Activated CD8-positive, alpha-beta T cell treated with anti-CD3 and anti-CD28 coated beads for 36 hours (primary cell): ENCODE measurements around the gene SIRPB2. TPM values are rescaled to one million over a fixed set of nuclear protein-coding genes. Genes with fewer than 3 reads are reported as not detected.

ENCODE experiments used
- ATAC-seq: fragments of 200-7000 bp; cut with Tn5 transposase; one replicate; pipeline ENCODE4 v1.10.0; 2021; ENCODE audit warnings: mild to moderate bottlenecking, moderate library complexity
- CTCF ChIA-PET: fragments of 350-600 bp; sonication (Branson Sonifier 250); formaldehyde crosslinking; loops from one replicate; lab custom pipeline; 2021; ENCODE audit warnings: antibody characterized with exemption; lab: Charles Lee
- POLR2A ChIA-PET: fragments of 350-600 bp; sonication (Branson Sonifier 250); formaldehyde crosslinking; loops from one replicate; lab custom pipeline; 2021; ENCODE audit warnings: antibody characterized with exemption; lab: Charles Lee
- DNase-seq: peaks from one replicate; pipeline ENCODE4 v3.0.0-alpha.2; 2020
- H3K27ac Mint-ChIP-seq: one replicate; pipeline ENCODE4 v1.8.0; 2021; ENCODE audit warnings: mild to moderate bottlenecking, mixed read lengths
- H3K27me3 Mint-ChIP-seq: one replicate; pipeline ENCODE4 v1.8.0; 2021; ENCODE audit warnings: mixed read lengths
- H3K36me3 Mint-ChIP-seq: one replicate; pipeline ENCODE4 v1.8.0; 2021; ENCODE audit warnings: low read depth, mixed read lengths
- H3K4me1 Mint-ChIP-seq: one replicate; pipeline ENCODE4 v1.8.0; 2021; ENCODE audit warnings: low read depth, mixed read lengths
- H3K4me3 Mint-ChIP-seq: one replicate; pipeline ENCODE4 v1.8.0; 2021; ENCODE audit warnings: mild to moderate bottlenecking, moderate library complexity, mixed read lengths
- H3K9me3 Mint-ChIP-seq: one replicate; pipeline ENCODE4 v1.8.0; 2021; ENCODE audit warnings: mixed read lengths
- CTCF ChIP-seq: fragments of 200-600 bp; IDR thresholded peaks from one replicate; pipeline ENCODE4 v1.8.0; 2022; ENCODE audit warnings: antibody characterized with exemption, mild to moderate bottlenecking
- intact Hi-C: fragments of 100-400 bp; cut with micrococcal nuclease; formaldehyde crosslinking; loops from one replicate; pipeline ENCODE4 v1.10.0; 2022
- total RNA-seq, 2 experiments: library from RNA; stranded (reverse); gene quantifications; one replicate each; pipeline ENCODE4 v1.2.3, GENCODE V29; 2021

Gene SIRPB2
- total RNA-seq, 2 experiments from 2014 or later = not detected

DNA sequence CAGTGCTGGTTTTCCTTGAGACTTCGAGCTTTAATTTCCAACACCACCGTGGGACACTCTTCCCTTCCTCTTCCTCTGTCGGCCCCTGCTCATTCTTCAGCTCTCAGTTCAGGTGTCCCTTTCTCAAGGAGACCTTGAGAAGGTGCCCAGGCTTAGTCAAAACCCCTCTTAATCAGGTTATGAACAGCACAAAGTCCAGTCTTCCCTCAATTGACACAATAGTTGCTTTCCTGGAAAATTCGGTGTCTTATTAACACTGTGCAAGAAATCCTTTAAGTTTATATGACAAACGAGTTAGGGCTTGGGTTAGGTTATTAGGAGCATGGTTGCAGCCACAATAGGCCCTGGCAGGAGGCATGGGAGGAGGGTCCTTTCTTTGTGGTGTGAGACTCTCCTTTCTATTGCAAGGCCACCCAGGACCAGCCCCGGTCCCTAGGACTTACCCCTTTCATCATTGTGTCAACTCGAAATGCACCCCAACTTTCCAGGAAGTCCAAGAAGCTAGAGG, 23.0 kb downstream of the SIRPB2 start:
- intact Hi-C loops = loop anchor here (10.0 kb wide), 1 partner anchor 353 kb away; the partner anchor contains the start of gene PSMF1
- peaks cover 4% of the 10 kb centered on the region for H3K27me3 Mint-ChIP-seq
- H3K9me3 Mint-ChIP-seq = no peaks in the 10 kb centered on the region
- DNase-seq (no peak), ATAC-seq (no peak)
- no peak overlapping the region for H3K4me3 Mint-ChIP-seq
- H3K4me1 Mint-ChIP-seq = peaks cover 41% of the 10 kb centered on the region
- no peak for TF ChIP-seq CTCF
- ChIA-PET CTCF (interaction anchor here (1.0 to 4.5 kb wide), 16 partner anchors 7 to 313 kb away, joined by 3 to 44 read pairs (median 4); no protein-coding TSS in a partner anchor), POLR2A (interaction anchor here (0.9 kb wide), 1 partner anchor 144 kb away, joined by 3 read pairs; no protein-coding TSS in a partner anchor)
- peaks cover 7% of the 10 kb centered on the region for H3K36me3 Mint-ChIP-seq
- H3K27ac Mint-ChIP-seq = no peak overlapping the region

DNA sequence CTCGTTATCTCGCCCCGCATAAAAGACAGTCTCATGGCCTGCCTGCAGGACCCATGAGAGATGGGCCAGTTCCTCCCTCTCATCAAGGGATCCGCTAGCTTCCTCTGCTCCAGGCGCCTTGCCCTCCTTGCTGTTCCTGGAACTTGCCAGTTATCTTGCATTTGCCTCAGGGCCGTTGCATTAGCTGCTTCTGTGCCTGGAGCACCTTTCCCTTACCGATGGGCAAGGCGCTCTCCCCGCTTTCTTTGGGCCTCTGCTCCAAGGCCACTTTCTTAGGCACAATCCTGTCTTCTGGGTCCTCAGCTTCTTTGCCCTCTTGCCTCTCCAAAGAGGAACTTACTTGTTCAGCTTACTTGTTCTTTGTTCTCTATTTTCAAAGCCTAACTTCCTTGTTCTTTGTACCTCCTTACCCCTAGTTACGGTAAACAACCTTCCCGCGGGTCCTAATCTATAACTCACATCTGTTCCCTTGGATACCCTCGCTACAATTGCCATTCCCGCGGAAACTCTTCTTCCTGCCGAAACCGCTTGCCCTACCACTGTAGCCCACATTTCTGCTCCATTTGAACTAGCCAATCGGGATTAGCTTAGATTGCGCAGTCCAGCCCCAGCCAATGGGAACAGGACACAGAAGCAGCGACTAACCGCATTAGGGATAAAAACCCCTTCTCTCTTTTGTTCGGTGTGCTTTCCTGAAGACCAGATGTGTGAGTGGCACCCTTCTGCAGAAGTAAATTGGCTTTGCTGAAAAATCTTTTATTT, 23.7 kb downstream of the SIRPB2 start:
- no peaks in the 10 kb centered on the region for H3K9me3 Mint-ChIP-seq
- peak; percentile 7 for DNase-seq
- POLR2A ChIA-PET = interaction anchor here (0.8 to 1.4 kb wide), 6 partner anchors 9 to 309 kb away, joined by 3 read pairs; partner anchors contain the start of gene SIRPB2

GRCh38 chr20:1467082-1467354, 24.2 kb downstream of the SIRPB2 start:
- peaks cover 11% of the 10 kb centered on the region for H3K36me3 Mint-ChIP-seq
- POLR2A ChIA-PET = interaction anchor here (0.8 to 1.4 kb wide), 5 partner anchors 8 to 310 kb away, joined by 3 read pairs; partner anchors contain the start of gene SIRPB2

More for the DNA sequence above, 23.7 kb downstream of the SIRPB2 start:
- Mint-ChIP-seq H3K27ac (no peak overlapping the region), H3K4me3 (peak overlapping the region; percentile 83), H3K4me1 (peaks cover 43% of the 10 kb centered on the region), H3K27me3 (peaks cover 4% of the 10 kb centered on the region), H3K36me3 (peaks cover 11% of the 10 kb centered on the region)
- no peak for ATAC-seq
- CTCF ChIA-PET = interaction anchor here (0.8 to 4.5 kb wide), 23 partner anchors 8 to 313 kb away, joined by 3 to 44 read pairs (median 5); partner anchors contain the start of gene SDCBP2
- TF ChIP-seq CTCF = no peak
- intact Hi-C loops = loop anchor here (10.0 kb wide), 1 partner anchor 353 kb away; the partner anchor contains the start of gene PSMF1

DNA sequence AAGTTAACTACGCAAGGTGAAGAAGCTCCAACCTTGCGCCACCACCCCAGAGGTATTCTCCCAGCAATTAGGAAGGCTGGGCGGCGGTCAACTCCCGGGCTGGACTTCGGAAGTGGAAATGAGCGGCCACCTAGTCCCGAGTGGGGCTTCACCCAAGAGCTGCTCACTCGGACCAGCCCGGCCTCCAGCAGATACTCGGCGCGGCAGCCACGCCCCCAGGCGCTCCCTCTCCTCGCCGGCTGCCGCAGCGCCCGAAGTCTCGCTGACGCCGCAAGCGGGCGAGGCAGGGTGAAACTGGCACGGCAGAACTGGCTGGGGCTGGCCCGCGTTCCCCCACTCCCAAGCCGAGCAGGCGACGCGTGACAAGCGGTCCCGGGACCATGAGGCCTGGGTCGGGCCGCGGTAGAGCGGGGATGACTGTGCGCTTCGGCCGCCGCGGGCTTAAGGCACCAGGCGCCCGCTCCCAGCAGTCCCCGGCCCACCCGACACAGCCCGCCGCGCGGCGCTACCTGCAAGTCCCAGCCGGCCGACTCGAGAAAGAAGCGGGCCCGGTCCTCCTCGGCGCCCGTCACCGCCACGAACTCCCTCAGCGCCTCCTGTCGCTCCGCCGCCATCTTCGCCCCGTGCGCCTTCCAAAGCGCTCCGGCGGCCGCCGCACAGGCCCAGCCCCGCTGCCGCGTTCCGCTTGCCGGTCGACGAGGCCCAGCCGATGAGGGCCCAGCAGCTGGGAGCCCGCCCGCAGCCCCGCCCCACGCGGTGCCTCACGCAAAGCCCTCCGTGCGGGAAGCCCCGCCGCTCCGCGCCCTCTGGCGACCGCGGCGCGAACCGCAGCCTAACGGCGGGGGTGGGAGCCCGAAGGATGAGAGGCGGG, 24.8 kb downstream of the SIRPB2 start, which contains the start of gene NSFL1C:
TSS of gene NSFL1C (minus strand) at position 639 of the 871 bp plus-strand sequence. CDS start at position 614, 25 bp downstream.
- Mint-ChIP-seq H3K36me3 (peaks cover 11% of the 10 kb centered on the region), H3K9me3 (no peaks in the 10 kb centered on the region), H3K4me1 (peaks cover 46% of the 10 kb centered on the region), H3K4me3 (peak within 1 kb of the TSS; percentile 83), H3K27ac (peak within 1 kb of the TSS; percentile 79), H3K27me3 (peaks cover 4% of the 10 kb centered on the region)
- ATAC-seq (peak; percentile 97), DNase-seq (peak; percentile 96)
- ChIA-PET POLR2A (interaction anchor here (0.6 to 1.6 kb wide), 15 partner anchors 8 to 311 kb away, joined by 3 to 5 read pairs (median 3); partner anchors contain the start of genes SIRPB2 and SNPH), CTCF (interaction anchor here (0.7 to 4.5 kb wide), 22 partner anchors 11 to 314 kb away, joined by 3 to 44 read pairs (median 5); partner anchors contain the start of gene SDCBP2)
- intact Hi-C loops = loop anchor here (10.0 kb wide), 1 partner anchor 352 kb away; the partner anchor contains the start of gene PSMF1
- peak; percentile 100 for TF ChIP-seq CTCF

More at GRCh38 chr20:1467082-1467354, 24.2 kb downstream of the SIRPB2 start:
- Mint-ChIP-seq H3K4me3 (peak overlapping the region; percentile 83), H3K4me1 (peaks cover 43% of the 10 kb centered on the region), H3K27ac (no peak overlapping the region), H3K9me3 (no peaks in the 10 kb centered on the region), H3K27me3 (peaks cover 4% of the 10 kb centered on the region)
- no peak for DNase-seq
- ATAC-seq = no peak
- CTCF ChIA-PET = interaction anchor here (0.8 to 4.5 kb wide), 21 partner anchors 8 to 314 kb away, joined by 3 to 44 read pairs (median 5); partner anchors contain the start of gene SDCBP2
- peak; percentile 60 for TF ChIP-seq CTCF
- intact Hi-C loops = loop anchor here (10.0 kb wide), 1 partner anchor 352 kb away; the partner anchor contains the start of gene PSMF1
